Measurements from ENCODE around the gene FASLG.
"Not testable (repeated sequence)": the region's sequence is repeated elsewhere in the genome, so short reads cannot be mapped to it uniquely, and the experiment has no call there.

Gene FASLG

GRCh38 chr1:172658871-172659453, at the start of gene FASLG:
Gene FASLG, plus strand, starts transcription at chr1:172659103. Its CDS starts 99 bp downstream, at chr1:172659202.
- Mint-ChIP-seq H3K36me3 (peaks cover 18% of the 10 kb centered on the region), H3K27ac (peak within 1 kb of the TSS; percentile 92), H3K27me3 (peaks cover 3% of the 10 kb centered on the region), H3K4me1 (ENCODE audit: low read depth) (peaks cover 64% of the 10 kb centered on the region), H3K9me3 (ENCODE audit: low read depth) (peaks cover 5% of the 10 kb centered on the region), H3K4me3 (peak within 1 kb of the TSS; percentile 89)

GRCh38 chr1:172609528-172609927, 49.4 kb upstream of the FASLG start:
- Mint-ChIP-seq H3K36me3 (peaks cover 25% of the 10 kb centered on the region), H3K27ac (peak overlapping the region; percentile 18), H3K9me3 (ENCODE audit: low read depth) (no peaks in the 10 kb centered on the region), H3K4me3 (no peak overlapping the region), H3K27me3 (no peaks in the 10 kb centered on the region), H3K4me1 (ENCODE audit: low read depth) (peaks cover 4% of the 10 kb centered on the region)

GRCh38 chr1:172612478-172612877, 46.4 kb upstream of the FASLG start:
- Mint-ChIP-seq H3K36me3 (peaks cover 43% of the 10 kb centered on the region), H3K4me1 (ENCODE audit: low read depth) (peaks cover 4% of the 10 kb centered on the region), H3K27me3 (no peaks in the 10 kb centered on the region), H3K4me3 (no peak overlapping the region), H3K27ac (no peak overlapping the region), H3K9me3 (ENCODE audit: low read depth) (peaks cover 18% of the 10 kb centered on the region)

GRCh38 chr1:172613294-172613693, 45.6 kb upstream of the FASLG start:
- H3K27ac Mint-ChIP-seq: no peak overlapping the region
- no peak overlapping the region for H3K4me3 Mint-ChIP-seq
- peaks cover 48% of the 10 kb centered on the region for H3K36me3 Mint-ChIP-seq
- peaks cover 4% of the 10 kb centered on the region for H3K4me1 Mint-ChIP-seq (ENCODE audit: low read depth)
- H3K27me3 Mint-ChIP-seq: no peaks in the 10 kb centered on the region
- peaks cover 21% of the 10 kb centered on the region for H3K9me3 Mint-ChIP-seq (ENCODE audit: low read depth)

- peaks cover 37% of the 10 kb centered on the region for H3K9me3 Mint-ChIP-seq (ENCODE audit: low read depth)
- H3K4me3 Mint-ChIP-seq: no peak overlapping the region
- H3K27ac Mint-ChIP-seq: no peak overlapping the region
- H3K27me3 Mint-ChIP-seq: no peaks in the 10 kb centered on the region
- peaks cover 43% of the 10 kb centered on the region for H3K36me3 Mint-ChIP-seq
- H3K4me1 Mint-ChIP-seq (ENCODE audit: low read depth): no peaks in the 10 kb centered on the region
These were observed 42.7 kb upstream of the FASLG start for GRCh38 chr1:172616195-172616594.

- no peaks in the 10 kb centered on the region for H3K27me3 Mint-ChIP-seq
These were observed 42.3 kb upstream of the FASLG start for GRCh38 chr1:172616636-172617035.

GRCh38 chr1:172620603-172621002, 38.3 kb upstream of the FASLG start:
- not testable (repeated sequence) for H3K4me3 Mint-ChIP-seq; H3K4me1 Mint-ChIP-seq (ENCODE audit: low read depth); H3K27ac Mint-ChIP-seq; H3K27me3 Mint-ChIP-seq
- Mint-ChIP-seq H3K9me3 (ENCODE audit: low read depth) (peaks cover 35% of the 10 kb centered on the region), H3K36me3 (peaks cover 36% of the 10 kb centered on the region)

More at GRCh38 chr1:172616636-172617035, 42.3 kb upstream of the FASLG start:
- peaks cover 42% of the 10 kb centered on the region for H3K36me3 Mint-ChIP-seq
- peaks cover 41% of the 10 kb centered on the region for H3K9me3 Mint-ChIP-seq (ENCODE audit: low read depth)
- no peaks in the 10 kb centered on the region for H3K4me1 Mint-ChIP-seq (ENCODE audit: low read depth)
- no peak overlapping the region for H3K27ac Mint-ChIP-seq
- H3K4me3 Mint-ChIP-seq: no peak overlapping the region

GRCh38 chr1:172622541-172622940, 36.4 kb upstream of the FASLG start:
- H3K9me3 Mint-ChIP-seq (ENCODE audit: low read depth): peaks cover 23% of the 10 kb centered on the region

GRCh38 chr1:172623748-172624147, 35.2 kb upstream of the FASLG start:
- Mint-ChIP-seq H3K4me3 (no peak overlapping the region), H3K27ac (no peak overlapping the region), H3K9me3 (ENCODE audit: low read depth) (peaks cover 21% of the 10 kb centered on the region), H3K36me3 (peaks cover 14% of the 10 kb centered on the region), H3K27me3 (peaks cover 4% of the 10 kb centered on the region), H3K4me1 (ENCODE audit: low read depth) (peaks cover 18% of the 10 kb centered on the region)

More at GRCh38 chr1:172622541-172622940, 36.4 kb upstream of the FASLG start:
- no peak overlapping the region for H3K4me3 Mint-ChIP-seq
- no peak overlapping the region for H3K27ac Mint-ChIP-seq
- H3K36me3 Mint-ChIP-seq: peaks cover 23% of the 10 kb centered on the region
- peaks cover 8% of the 10 kb centered on the region for H3K4me1 Mint-ChIP-seq (ENCODE audit: low read depth)
- H3K27me3 Mint-ChIP-seq: peaks cover 4% of the 10 kb centered on the region

- H3K4me3 Mint-ChIP-seq: no peak overlapping the region
- H3K4me1 Mint-ChIP-seq (ENCODE audit: low read depth): peaks cover 34% of the 10 kb centered on the region
- H3K9me3 Mint-ChIP-seq (ENCODE audit: low read depth): no peaks in the 10 kb centered on the region
- H3K27ac Mint-ChIP-seq: no peak overlapping the region
- H3K27me3 Mint-ChIP-seq: peaks cover 4% of the 10 kb centered on the region
- H3K36me3 Mint-ChIP-seq: peaks cover 5% of the 10 kb centered on the region
These were observed 32.1 kb upstream of the FASLG start for GRCh38 chr1:172626845-172627244.

- Mint-ChIP-seq H3K4me1 (ENCODE audit: low read depth) (peaks cover 40% of the 10 kb centered on the region), H3K27me3 (peaks cover 6% of the 10 kb centered on the region), H3K4me3 (no peak overlapping the region), H3K36me3 (peaks cover 2% of the 10 kb centered on the region), H3K27ac (peak overlapping the region; percentile 34), H3K9me3 (ENCODE audit: low read depth) (no peaks in the 10 kb centered on the region)
These were observed 31.2 kb upstream of the FASLG start for GRCh38 chr1:172627702-172628101.

- Mint-ChIP-seq H3K36me3 (peaks cover 2% of the 10 kb centered on the region), H3K27ac (no peak overlapping the region), H3K4me1 (ENCODE audit: low read depth) (peaks cover 41% of the 10 kb centered on the region), H3K9me3 (ENCODE audit: low read depth) (no peaks in the 10 kb centered on the region), H3K27me3 (peaks cover 6% of the 10 kb centered on the region), H3K4me3 (no peak overlapping the region)
These were observed 30.5 kb upstream of the FASLG start for GRCh38 chr1:172628401-172628800.

- Mint-ChIP-seq H3K4me3 (no peak overlapping the region), H3K36me3 (peaks cover 2% of the 10 kb centered on the region), H3K27ac (peak overlapping the region; percentile 55), H3K9me3 (ENCODE audit: low read depth) (no peaks in the 10 kb centered on the region), H3K27me3 (peaks cover 6% of the 10 kb centered on the region), H3K4me1 (ENCODE audit: low read depth) (peaks cover 41% of the 10 kb centered on the region)
These were observed 29.7 kb upstream of the FASLG start for GRCh38 chr1:172629170-172629569.

GRCh38 chr1:172629638-172630037, 29.3 kb upstream of the FASLG start:
- Mint-ChIP-seq H3K27ac (peak overlapping the region; percentile 55), H3K4me1 (ENCODE audit: low read depth) (peaks cover 41% of the 10 kb centered on the region), H3K27me3 (peaks cover 6% of the 10 kb centered on the region), H3K36me3 (peaks cover 2% of the 10 kb centered on the region), H3K4me3 (no peak overlapping the region), H3K9me3 (ENCODE audit: low read depth) (no peaks in the 10 kb centered on the region)

- Mint-ChIP-seq H3K27ac (peak overlapping the region; percentile 3), H3K36me3 (peaks cover 2% of the 10 kb centered on the region), H3K27me3 (peaks cover 6% of the 10 kb centered on the region), H3K4me3 (no peak overlapping the region), H3K9me3 (ENCODE audit: low read depth) (no peaks in the 10 kb centered on the region), H3K4me1 (ENCODE audit: low read depth) (peaks cover 41% of the 10 kb centered on the region)
These were observed 28.7 kb upstream of the FASLG start for GRCh38 chr1:172630056-172630818.
